PC-9 (cell line): ENCODE measurements around the gene CUTC.

Experiments used
- CTCF ChIP-seq: fragments of 200-600 bp; sonication (generic); conservative IDR thresholded peaks from 2 replicates; pipeline ENCODE4 v1.6.1; 2017; ENCODE audit warnings: mixed run types, antibody characterized with exemption, mild to moderate bottlenecking, moderate library complexity
- EZH2 ChIP-seq: fragments of 200-600 bp; sonication (generic); IDR thresholded peaks from 2 replicates; pipeline ENCODE4 v1.8.0; 2017; ENCODE audit warnings: antibody characterized with exemption, low read depth

GRCh38 chr10:99781734-99782429 is 49.8 kb downstream of the CUTC start:
- TF ChIP-seq CTCF: no peak
- no peak for TF ChIP-seq EZH2
